Measurements from ENCODE around the gene CSF2RB.
"Not testable (repeated sequence)": the region's sequence is repeated elsewhere in the genome, so short reads cannot be mapped to it uniquely, and the experiment has no call there.

The CSF2RB gene

GRCh38 chr22:36971341-36972125, 58.1 kb downstream of the CSF2RB start:
- no peak for DNase-seq

- no peak for DNase-seq
These were observed 63.2 kb downstream of the CSF2RB start for GRCh38 chr22:36976606-36977005.

- DNase-seq, result peak; percentile 26
These were observed 64.0 kb downstream of the CSF2RB start for GRCh38 chr22:36977401-36977861.

- DNase-seq, result peak; percentile 91
These were observed 64.7 kb downstream of the CSF2RB start for GRCh38 chr22:36977947-36978660.

- no peak for DNase-seq
These were observed 65.8 kb downstream of the CSF2RB start for GRCh38 chr22:36979016-36979910.

- no peak for DNase-seq
These were observed 67.9 kb downstream of the CSF2RB start for GRCh38 chr22:36981247-36981775.

GRCh38 chr22:36982136-36982535, 68.7 kb downstream of the CSF2RB start:
- no peak for DNase-seq

- DNase-seq, result peak; percentile 25
These were observed 71.9 kb downstream of the CSF2RB start for GRCh38 chr22:36985211-36985889.

- DNase-seq, result peak; percentile 45
These were observed 72.9 kb downstream of the CSF2RB start for GRCh38 chr22:36986242-36986821.

- no peak for DNase-seq
These were observed 74.8 kb downstream of the CSF2RB start for GRCh38 chr22:36988075-36988832.

- DNase-seq, result not testable (repeated sequence)
These were observed 75.6 kb downstream of the CSF2RB start for GRCh38 chr22:36989012-36989411.
